ENCODE measurements around the gene POLG2.
A peak's percentile ranks its signal among the peaks of the same experiment; 100 is the strongest.

POLG2 gene

DNA sequence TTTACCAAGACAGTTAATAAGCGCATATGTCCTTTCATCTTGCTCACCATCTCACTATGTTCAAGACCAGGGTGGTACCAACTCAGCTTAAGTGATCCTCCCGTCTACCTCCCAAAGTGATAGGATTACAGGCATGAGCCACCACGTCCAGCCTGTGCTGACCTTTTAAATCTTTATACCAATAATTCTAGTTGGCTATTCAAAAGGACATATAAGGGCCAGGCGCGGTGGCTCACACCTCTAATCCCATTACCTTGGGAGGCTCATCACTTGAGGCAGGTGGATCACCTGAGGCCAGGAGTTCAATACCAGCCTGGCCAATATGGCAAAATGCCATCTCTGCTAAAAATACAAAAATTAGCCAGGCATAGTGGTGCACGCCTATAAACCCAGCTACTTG, 12.3 kb upstream of the POLG2 start:
- ChIA-PET POLR2A (no interaction called here), CTCF (interaction anchor here (0.9 to 1.1 kb wide), 2 partner anchors 17 to 18 kb away, joined by 3 read pairs; no protein-coding TSS in a partner anchor)
- TF ChIP-seq BHLHE40 (IDR thresholded peaks at IDR 0.05; ENCODE audit: borderline replicate concordance) (no peak), NFRKB (IDR thresholded peaks at IDR 0.05) (no peak), ARNT (IDR thresholded peaks at IDR 0.05) (no peak), SUZ12 (IDR thresholded peaks at IDR 0.05) (no peak), TARDBP (IDR thresholded peaks at IDR 0.05) (no peak), HDGF (IDR thresholded peaks at IDR 0.05; ENCODE audit: borderline replicate concordance) (no peak), FOXA1 (IDR thresholded peaks at IDR 0.05) (no peak), CTBP1 (IDR thresholded peaks at IDR 0.05; ENCODE audit: borderline replicate concordance) (no peak), PKNOX1 (IDR thresholded peaks at IDR 0.05) (no peak), LEF1 (IDR thresholded peaks at IDR 0.05; ENCODE audit: borderline replicate concordance) (no peak), L3MBTL2 (conservative IDR thresholded peaks at IDR 0.05) (no peak), SP1 (IDR thresholded peaks at IDR 0.05) (no peak), FOXK2 (IDR thresholded peaks at IDR 0.05) (no peak), FOXM1 (IDR thresholded peaks at IDR 0.05; ENCODE audit: borderline replicate concordance) (no peak), ELF4 (IDR thresholded peaks at IDR 0.05) (no peak), ZNF384 (IDR thresholded peaks at IDR 0.05) (no peak)
- no peak for DNase-seq (ENCODE audit: extremely low spot score)

DNA sequence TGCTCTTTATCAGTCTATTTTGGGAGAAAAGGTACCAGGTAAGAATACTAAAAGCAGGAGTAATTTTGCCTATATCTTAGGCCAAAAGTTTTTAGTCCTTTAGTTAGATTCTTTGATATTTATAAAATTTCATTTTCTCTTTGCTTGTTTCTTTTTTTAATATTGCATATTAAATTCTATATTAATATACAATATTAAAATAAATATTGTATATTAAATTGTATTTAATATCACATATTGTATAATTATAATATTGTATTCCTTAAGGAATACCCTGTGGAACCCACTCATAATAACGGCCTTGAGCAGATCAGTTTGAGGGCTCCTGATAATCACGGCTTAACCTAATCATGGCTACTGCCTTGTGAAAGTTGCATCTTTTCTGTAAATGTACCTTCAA, 11.8 kb upstream of the POLG2 start:
- TF ChIP-seq SP1 (IDR thresholded peaks at IDR 0.05) (no peak), TARDBP (IDR thresholded peaks at IDR 0.05) (no peak), L3MBTL2 (conservative IDR thresholded peaks at IDR 0.05) (no peak), FOXK2 (IDR thresholded peaks at IDR 0.05) (no peak), LEF1 (IDR thresholded peaks at IDR 0.05; ENCODE audit: borderline replicate concordance) (no peak), NFRKB (IDR thresholded peaks at IDR 0.05) (no peak)
- POLR2A ChIA-PET = no interaction called here
- no peak for DNase-seq (ENCODE audit: extremely low spot score)
- CTCF ChIA-PET = interaction anchor here (0.9 to 1.1 kb wide), 2 partner anchors 16 to 18 kb away, joined by 3 read pairs; no protein-coding TSS in a partner anchor

- ChIA-PET CTCF (interaction anchor here (0.6 to 1.0 kb wide), 4 partner anchors 10 to 114 kb away, joined by 3 to 4 read pairs (median 3); no protein-coding TSS in a partner anchor), POLR2A (interaction anchor here (0.5 to 4.1 kb wide), 23 partner anchors 8 to 207 kb away, joined by 3 to 153 read pairs (median 4); partner anchors contain the start of genes POLG2 and SMURF2)
- peak; percentile 59 for DNase-seq (ENCODE audit: extremely low spot score)
- TF ChIP-seq ZNF384 (IDR thresholded peaks at IDR 0.05) (no peak), PKNOX1 (IDR thresholded peaks at IDR 0.05) (peak; percentile 83)
Observed at GRCh38 chr17:64507413-64507782, 10.5 kb upstream of the POLG2 start.

GRCh38 chr17:64506576-64507412, 9.9 kb upstream of the POLG2 start, which contains the start of gene CEP95:
CEP95 (plus strand) TSS chr17:64506977; CDS start chr17:64507098, 121 bp downstream.
- DNase-seq (ENCODE audit: extremely low spot score) = no peak
- POLR2A ChIA-PET = interaction anchor here (0.5 to 4.1 kb wide), 39 partner anchors 9 to 413 kb away, joined by 3 to 153 read pairs (median 3); partner anchors contain the start of genes LRRC37A3, POLG2 and SMURF2
- no peak for TF ChIP-seq FOXA1 (IDR thresholded peaks at IDR 0.05)
- peak; percentile 63 for TF ChIP-seq PKNOX1 (IDR thresholded peaks at IDR 0.05)
- TF ChIP-seq HDGF (IDR thresholded peaks at IDR 0.05; ENCODE audit: borderline replicate concordance) = no peak
- TF ChIP-seq BHLHE40 (IDR thresholded peaks at IDR 0.05; ENCODE audit: borderline replicate concordance) = no peak
- peak; percentile 94 for TF ChIP-seq L3MBTL2 (conservative IDR thresholded peaks at IDR 0.05)
- TF ChIP-seq NFRKB (IDR thresholded peaks at IDR 0.05) = peak; percentile 67; the same call in 1 of the 2 replicates
- 0 out of 2 replicates have a peak, but pooled peaks have one; percentile 4 for TF ChIP-seq CTBP1 (IDR thresholded peaks at IDR 0.05; ENCODE audit: borderline replicate concordance)
- TF ChIP-seq ZNF384 (IDR thresholded peaks at IDR 0.05) = no peak
- peak; percentile 17; the same call in 1 of the 2 replicates for TF ChIP-seq FOXK2 (IDR thresholded peaks at IDR 0.05)
- peak; percentile 53; the same call in 1 of the 2 replicates for TF ChIP-seq TARDBP (IDR thresholded peaks at IDR 0.05)
- TF ChIP-seq ARNT (IDR thresholded peaks at IDR 0.05) = peak; percentile 20; the same call in 1 of the 2 replicates
- no peak for TF ChIP-seq SP1 (IDR thresholded peaks at IDR 0.05)
- TF ChIP-seq SUZ12 (IDR thresholded peaks at IDR 0.05) = no peak
- peak; percentile 90 for TF ChIP-seq ELF4 (IDR thresholded peaks at IDR 0.05)
- CTCF ChIA-PET = interaction anchor here (0.6 to 1.0 kb wide), 4 partner anchors 9 to 88 kb away, joined by 3 to 4 read pairs (median 4); no protein-coding TSS in a partner anchor

GRCh38 chr17:64506201-64506575, 9.3 kb upstream of the POLG2 start, which contains the start of gene DDX5:
DDX5 (minus strand) TSS chr17:64506289; CDS start chr17:64506119, 170 bp downstream.
- CTCF ChIA-PET = interaction anchor here (0.7 to 2.1 kb wide), 4 partner anchors 8 to 85 kb away, joined by 3 to 6 read pairs (median 4); no protein-coding TSS in a partner anchor
- POLR2A ChIA-PET = interaction anchor here (0.7 to 4.1 kb wide), 37 partner anchors 10 to 557 kb away, joined by 3 to 153 read pairs (median 4); partner anchors contain the start of genes LRRC37A3, POLG2 and SMURF2
- DNase-seq (ENCODE audit: extremely low spot score) = peak; percentile 95
- TF ChIP-seq ELF4 (IDR thresholded peaks at IDR 0.05) (peak; percentile 89; the same call in 1 of the 2 replicates), FOXM1 (IDR thresholded peaks at IDR 0.05; ENCODE audit: borderline replicate concordance) (no peak; the same call in 1 of the 2 replicates), HDGF (IDR thresholded peaks at IDR 0.05; ENCODE audit: borderline replicate concordance) (no peak), FOXK2 (IDR thresholded peaks at IDR 0.05) (no peak), CTBP1 (IDR thresholded peaks at IDR 0.05; ENCODE audit: borderline replicate concordance) (no peak)
